ENCODE data around the gene OR2T35.
"Not testable (repeated sequence)": the region's sequence is repeated elsewhere in the genome, so short reads cannot be mapped to it uniquely, and the experiment has no call there.

OR2T35 gene

GRCh38 chr1:248645178-248645577, at the start of gene OR2T35:
TSS of gene OR2T35 (minus strand) at chr1:248645278. CDS start at chr1:248639258, 6,020 bp downstream.
- not testable (repeated sequence) for DNase-seq (ENCODE audit: low read depth)

- no peak for DNase-seq (ENCODE audit: low read depth)
Measured at GRCh38 chr1:248691567-248692155, 46.6 kb upstream of the OR2T35 start.

GRCh38 chr1:248688527-248689298, 43.6 kb upstream of the OR2T35 start:
- DNase-seq (ENCODE audit: low read depth) = no peak

GRCh38 chr1:248686815-248687214, 41.7 kb upstream of the OR2T35 start:
- DNase-seq (ENCODE audit: low read depth) = no peak

- no peak for DNase-seq (ENCODE audit: low read depth)
Measured at GRCh38 chr1:248681651-248682050, 36.6 kb upstream of the OR2T35 start.

GRCh38 chr1:248670003-248670402, 24.9 kb upstream of the OR2T35 start:
- DNase-seq (ENCODE audit: low read depth) = no peak

- not testable (repeated sequence) for DNase-seq (ENCODE audit: low read depth)
Measured at GRCh38 chr1:248663453-248664328, 18.6 kb upstream of the OR2T35 start.

GRCh38 chr1:248656797-248657196, 11.7 kb upstream of the OR2T35 start:
- DNase-seq (ENCODE audit: low read depth) = not testable (repeated sequence)

GRCh38 chr1:248655354-248655753, 10.3 kb upstream of the OR2T35 start, which contains the start of gene OR2T27:
TSS of gene OR2T27 (minus strand) at chr1:248655528. CDS start at chr1:248650884, 4,644 bp downstream.
- DNase-seq (ENCODE audit: low read depth) = not testable (repeated sequence)

- not testable (repeated sequence) for DNase-seq (ENCODE audit: low read depth)
Measured at GRCh38 chr1:248648770-248649536, 3.9 kb upstream of the OR2T35 start.

GRCh38 chr1:248642971-248643651, 2.0 kb downstream of the OR2T35 start:
- DNase-seq (ENCODE audit: low read depth) = not testable (repeated sequence)

GRCh38 chr1:248641583-248641982, 3.5 kb downstream of the OR2T35 start:
- DNase-seq (ENCODE audit: low read depth) = not testable (repeated sequence)

GRCh38 chr1:248640906-248641305, 4.2 kb downstream of the OR2T35 start:
- not testable (repeated sequence) for DNase-seq (ENCODE audit: low read depth)

- not testable (repeated sequence) for DNase-seq (ENCODE audit: low read depth)
Measured at GRCh38 chr1:248639652-248640051, 5.4 kb downstream of the OR2T35 start.

GRCh38 chr1:248636612-248637011, 8.5 kb downstream of the OR2T35 start:
- not testable (repeated sequence) for DNase-seq (ENCODE audit: low read depth)

GRCh38 chr1:248634991-248635390, 10.1 kb downstream of the OR2T35 start, which contains the start of gene OR2T11:
TSS of gene OR2T11 (minus strand) at chr1:248635091. CDS start at chr1:248627128, 7,963 bp downstream.
- not testable (repeated sequence) for DNase-seq (ENCODE audit: low read depth)

- DNase-seq (ENCODE audit: low read depth) = no peak
Measured at GRCh38 chr1:248631354-248632008, 13.6 kb downstream of the OR2T35 start.

- DNase-seq (ENCODE audit: low read depth) = no peak
Measured at GRCh38 chr1:248630551-248630950, 14.5 kb downstream of the OR2T35 start.

- DNase-seq (ENCODE audit: low read depth) = no peak
Measured at GRCh38 chr1:248627971-248628844, 16.9 kb downstream of the OR2T35 start.
